Right ventricle myocardium inferior (tissue), 1 donor: ENCODE data around the gene HOXA10. TPM values are rescaled to one million over a fixed set of nuclear protein-coding genes. Genes with fewer than 3 reads are reported as not detected.
A peak's percentile ranks its signal among the peaks of the same experiment; 100 is the strongest.

Experiments
- ATAC-seq: fragments of 200-7000 bp; cut with Tn5 transposase; one replicate; pipeline ENCODE4 v1.9.1; 2020; ENCODE audit warnings: mild to moderate bottlenecking, moderate library complexity
- DNase-seq: peaks from one replicate; pipeline ENCODE4 v3.0.0; 2021; ENCODE audit errors: missing footprints
- intact Hi-C: fragments of 100-400 bp; cut with DNase I; formaldehyde crosslinking; loops from one replicate; pipeline ENCODE4 v1.11.0; 2022
- total RNA-seq: library from RNA; stranded (reverse); fragmentation: NEBNext Ultra II Directional; extraction: Animal tissue kit (Norgen Biotek cat#: 25700); gene quantifications from one replicate; pipeline ENCODE4 v1.2.1, GENCODE V29; 2021
- donor health status: DM: no; HTN: yes; CAD: no; lungs with severe emphysema.

Gene HOXA10
- total RNA-seq, 1 donor from 2014 or later = not detected

GRCh38 chr7:27205325-27206280, 31.5 kb upstream of the HOXA10 start:
- intact Hi-C loops = no loop called here
- no peak for ATAC-seq
- DNase-seq = no peak

GRCh38 chr7:27204851-27205322, 30.8 kb upstream of the HOXA10 start:
- DNase-seq = no peak
- ATAC-seq = no peak
- intact Hi-C loops = no loop called here

- no peak for DNase-seq
- intact Hi-C loops = no loop called here
Observed at GRCh38 chr7:27203964-27204594, 30.0 kb upstream of the HOXA10 start.

GRCh38 chr7:27203365-27203953, 29.3 kb upstream of the HOXA10 start:
- no peak for ATAC-seq
- DNase-seq = no peak
- intact Hi-C loops = no loop called here

More at GRCh38 chr7:27203964-27204594, 30.0 kb upstream of the HOXA10 start:
- ATAC-seq = no peak

GRCh38 chr7:27202862-27203134, 28.7 kb upstream of the HOXA10 start:
- intact Hi-C loops = no loop called here
- no peak for ATAC-seq
- DNase-seq = no peak

GRCh38 chr7:27202018-27202861, 28.1 kb upstream of the HOXA10 start:
- DNase-seq (no peak), ATAC-seq (no peak)
- intact Hi-C loops = no loop called here

GRCh38 chr7:27201580-27202017, 27.5 kb upstream of the HOXA10 start:
- no peak for ATAC-seq
- DNase-seq = no peak
- intact Hi-C loops = no loop called here

GRCh38 chr7:27200761-27201579, 26.9 kb upstream of the HOXA10 start:
- intact Hi-C loops = no loop called here
- no peak for ATAC-seq

GRCh38 chr7:27199849-27200760, 26.0 kb upstream of the HOXA10 start, which contains the start of gene HOXA13:
TSS of gene HOXA13 (minus strand) at chr7:27200091. CDS start at chr7:27200077, 14 bp downstream.
- no peak for DNase-seq
- no peak for ATAC-seq
- intact Hi-C loops = loop anchor here (5.0 kb wide), 4 partner anchors 377 to 1652 kb away; no protein-coding TSS in a partner anchor

More at GRCh38 chr7:27200761-27201579, 26.9 kb upstream of the HOXA10 start:
- no peak for DNase-seq

GRCh38 chr7:27198871-27199801, 25.0 kb upstream of the HOXA10 start:
- ATAC-seq (no peak), DNase-seq (no peak)
- intact Hi-C loops = loop anchor here (5.0 kb wide), 4 partner anchors 378 to 1653 kb away; no protein-coding TSS in a partner anchor

- intact Hi-C loops = loop anchor here (5.0 kb wide), 4 partner anchors 379 to 1654 kb away; no protein-coding TSS in a partner anchor
- DNase-seq (no peak), ATAC-seq (no peak)
Observed at GRCh38 chr7:27198138-27198841, 24.2 kb upstream of the HOXA10 start.

GRCh38 chr7:27197137-27198042, 23.3 kb upstream of the HOXA10 start:
- no peak for ATAC-seq
- DNase-seq = no peak
- intact Hi-C loops = loop anchor here (2.0 to 5.0 kb wide), 5 partner anchors 380 to 1655 kb away; no protein-coding TSS in a partner anchor

- ATAC-seq (peak; percentile 50), DNase-seq (peak; percentile 88)
- intact Hi-C loops = loop anchor here (2.0 to 5.0 kb wide), 5 partner anchors 381 to 1656 kb away; no protein-coding TSS in a partner anchor
Observed at GRCh38 chr7:27196287-27196767, 22.2 kb upstream of the HOXA10 start.
